Coronary artery (tissue), 2 donors: ENCODE results near the gene IPPK.

ENCODE experiments used
- DNase-seq: peaks from one replicate; pipeline ENCODE4 v3.0.0-alpha.2; 2017; ENCODE audit warnings: low spot score
- H3K27ac ChIP-seq, 2 donors: fragments of 200-600 bp; sonication (generic); one replicate each; pipeline ENCODE4 v1.5.1; 2016 to 2019
- H3K4me3 ChIP-seq: fragments of 200-600 bp; sonication (generic); 2 replicates; pipeline ENCODE4 v1.5.1; 2016; ENCODE audit warnings: mild to moderate bottlenecking, moderate library complexity
- CTCF ChIP-seq: fragments of 200-600 bp; sonication (generic); IDR thresholded peaks from one replicate; pipeline ENCODE4 v1.5.1; 2019; ENCODE audit warnings: antibody characterized with exemption

IPPK gene

GRCh38 chr9:92715488-92716231, 45.7 kb upstream of the IPPK start:
- Histone ChIP-seq H3K27ac (peak overlapping the region in 1 of 2 donors; percentile 23), H3K4me3 (no peak overlapping the region)
- peak; percentile 71 for DNase-seq
- TF ChIP-seq CTCF = no peak

DNA sequence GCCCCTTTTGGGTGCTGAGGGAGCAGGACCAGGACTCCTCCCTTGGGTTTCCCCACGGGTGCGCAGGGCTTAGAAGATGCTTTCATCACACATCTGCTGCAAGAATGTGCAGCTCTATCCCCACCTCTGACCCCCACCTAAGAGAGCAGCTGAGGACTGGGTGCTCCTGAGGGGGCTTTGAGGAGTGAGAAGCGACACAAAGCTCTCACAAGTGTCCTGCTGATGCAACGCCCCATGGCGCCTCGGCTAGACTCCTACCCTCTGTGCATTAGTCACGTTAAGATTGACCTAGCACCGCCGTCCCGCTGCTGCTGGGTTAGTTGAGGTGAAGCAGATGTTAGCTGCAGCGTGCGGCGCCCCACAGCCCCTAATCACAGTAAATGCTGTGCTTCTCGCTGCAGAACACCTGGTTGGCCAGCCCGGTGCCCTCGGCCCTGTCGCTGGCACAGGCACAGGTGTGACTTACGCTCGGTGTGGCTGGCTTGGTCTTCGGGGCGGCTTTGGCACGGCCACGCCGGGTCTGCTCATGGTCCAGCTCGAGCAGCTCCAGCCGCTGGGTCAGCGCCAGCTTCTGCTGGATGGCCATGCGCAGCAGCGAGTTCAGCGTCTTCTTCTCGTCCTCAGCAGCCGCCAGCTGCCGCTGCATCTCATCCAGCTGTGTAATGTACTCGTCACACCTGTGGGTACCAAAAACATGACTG, 45.0 kb upstream of the IPPK start:
- H3K27ac ChIP-seq = peak overlapping the region in 1 of 2 donors; percentile 23
- peak; percentile 70 for DNase-seq

DNA sequence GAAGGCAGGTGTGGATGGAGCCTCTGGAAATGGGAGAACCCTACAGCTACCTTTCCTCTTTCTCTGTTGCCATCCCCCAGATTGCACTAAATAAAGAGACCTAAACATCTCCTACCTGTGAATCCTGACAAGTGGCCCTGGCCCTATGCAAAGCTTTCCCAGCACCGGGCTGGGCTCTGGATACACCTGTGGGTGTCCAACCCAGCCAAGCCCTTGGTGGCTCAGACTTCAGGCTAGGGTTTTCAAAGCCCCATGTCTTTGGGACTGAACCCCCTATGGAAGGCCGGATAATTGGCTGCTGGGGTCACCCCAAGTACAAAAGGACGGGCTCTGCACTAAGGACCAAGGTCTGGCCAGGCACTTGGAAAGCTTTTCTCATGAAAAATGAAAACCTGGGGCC, 44.1 kb upstream of the IPPK start:
- Histone ChIP-seq H3K4me3 (no peak overlapping the region), H3K27ac (no peak overlapping the region)
- no peak for TF ChIP-seq CTCF
- no peak for DNase-seq

More for the DNA sequence above, 45.0 kb upstream of the IPPK start:
- TF ChIP-seq CTCF = no peak
- H3K4me3 ChIP-seq = no peak overlapping the region

DNA sequence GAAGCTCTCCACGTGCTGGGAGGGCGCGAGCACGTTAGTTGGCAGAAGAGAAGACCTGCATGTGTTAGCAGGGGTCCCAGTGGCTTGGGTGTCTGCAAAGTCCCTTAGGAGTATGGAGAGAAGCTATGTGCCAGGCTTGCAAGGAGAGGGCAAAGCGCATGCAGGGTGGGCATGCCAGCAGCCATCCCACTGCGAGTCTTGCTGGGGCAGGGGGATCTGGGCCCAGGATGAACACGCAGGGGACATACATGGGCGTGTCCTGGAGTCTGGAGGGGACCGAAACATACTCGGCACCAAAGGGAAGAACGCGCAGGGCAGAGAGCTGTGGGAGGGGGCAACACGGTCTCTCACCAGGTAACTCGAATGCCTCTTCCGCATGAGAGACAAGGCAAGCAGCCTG, 43.6 kb upstream of the IPPK start:
- Histone ChIP-seq H3K4me3 (no peak overlapping the region), H3K27ac (no peak overlapping the region)
- no peak for DNase-seq
- no peak for TF ChIP-seq CTCF

DNA sequence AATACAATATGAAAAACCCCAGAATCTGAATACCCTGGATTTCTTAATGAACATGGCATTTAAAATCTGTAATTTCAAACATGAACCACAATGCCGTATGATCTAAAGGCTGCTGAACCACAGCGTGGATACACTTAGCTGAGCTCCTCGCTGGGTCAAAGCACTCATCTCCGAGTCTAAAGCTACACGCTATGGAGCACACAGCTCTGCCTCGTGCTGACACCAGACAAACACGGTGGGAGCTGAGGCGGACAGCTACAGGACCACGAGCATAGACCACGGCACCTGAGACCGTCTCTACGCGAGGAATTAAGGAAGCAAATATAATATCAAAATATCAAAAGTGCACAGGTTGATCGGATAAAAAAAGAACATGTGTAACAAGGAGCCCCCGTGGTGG, 42.8 kb upstream of the IPPK start:
- TF ChIP-seq CTCF = no peak
- H3K27ac ChIP-seq = no peak overlapping the region
- DNase-seq = no peak
- no peak overlapping the region for H3K4me3 ChIP-seq

GRCh38 chr9:92711844-92712243, 41.9 kb upstream of the IPPK start:
- no peak for DNase-seq
- no peak overlapping the region for H3K27ac ChIP-seq
- no peak overlapping the region for H3K4me3 ChIP-seq
- TF ChIP-seq CTCF = no peak

DNA sequence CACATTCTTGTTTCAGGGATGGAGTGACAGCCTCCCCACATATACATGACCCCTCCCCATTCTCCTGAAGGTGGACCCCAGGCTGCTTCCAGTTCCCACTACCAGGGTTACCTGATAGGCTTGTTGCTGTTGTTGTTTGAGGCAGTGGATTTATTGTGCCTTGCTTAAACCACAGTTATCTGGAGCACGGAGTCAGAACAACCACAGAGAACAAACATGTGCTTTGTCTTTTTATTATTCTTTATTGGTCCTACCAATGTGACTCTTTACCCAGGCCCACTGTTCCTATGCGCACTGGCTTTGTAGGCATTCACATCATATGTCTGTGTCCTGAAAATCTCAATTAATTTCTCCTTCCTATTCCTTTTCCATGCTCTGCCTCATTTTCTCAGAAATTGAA, 41.2 kb upstream of the IPPK start:
- no peak for DNase-seq
- TF ChIP-seq CTCF = no peak
- H3K4me3 ChIP-seq = no peak overlapping the region
- H3K27ac ChIP-seq = no peak overlapping the region
